Smooth muscle cell (in vitro differentiated cells): ENCODE data around the gene RIGI. TPM values are rescaled to one million over a fixed set of nuclear protein-coding genes. Genes with fewer than 3 reads are reported as not detected.

ENCODE experiments used
- DNase-seq: peaks from one replicate; lab custom pipeline; 2025; ENCODE audit not compliant: unreplicated experiment; lab: John Stamatoyannopoulos, UW
- H2AFZ ChIP-seq: fragments of 200-600 bp; sonication (generic); 2 replicates; pipeline ENCODE4 v1.6.0; 2016; ENCODE audit warnings: antibody characterized with exemption, low read depth, mild to moderate bottlenecking
- H3F3A ChIP-seq: fragments of 200-600 bp; sonication (generic); 2 replicates; pipeline ENCODE4 v1.6.0; 2017; ENCODE audit warnings: antibody characterized with exemption, low read depth
- H3K27ac ChIP-seq: fragments of 200-600 bp; sonication (generic); 2 replicates; pipeline ENCODE4 v1.5.1; 2016; ENCODE audit warnings: low read depth, mild to moderate bottlenecking
- H3K27me3 ChIP-seq: fragments of 200-600 bp; sonication (generic); 2 replicates; pipeline ENCODE4 v1.6.1; 2016; ENCODE audit warnings: low read depth, mild to moderate bottlenecking
- H3K36me3 ChIP-seq: fragments of 200-600 bp; sonication (generic); 2 replicates; pipeline ENCODE4 v1.5.1; 2016; ENCODE audit warnings: low read depth
- H3K4me1 ChIP-seq: fragments of 200-600 bp; sonication (generic); 2 replicates; pipeline ENCODE4 v1.5.1; 2016; ENCODE audit warnings: low read depth
- H3K4me2 ChIP-seq: fragments of 200-600 bp; sonication (generic); 2 replicates; pipeline ENCODE4 v1.6.0; 2016; ENCODE audit warnings: mild to moderate bottlenecking
- H3K4me3 ChIP-seq: fragments of 200-600 bp; sonication (generic); 2 replicates; pipeline ENCODE4 v1.5.1; 2016; ENCODE audit warnings: mild to moderate bottlenecking
- H3K79me2 ChIP-seq: fragments of 200-600 bp; sonication (generic); 2 replicates; pipeline ENCODE4 v1.6.0; 2016; ENCODE audit warnings: low read depth, mild to moderate bottlenecking
- H3K9ac ChIP-seq: fragments of 200-600 bp; sonication (generic); 2 replicates; pipeline ENCODE4 v1.6.0; 2016; ENCODE audit warnings: low read depth
- H3K9me3 ChIP-seq: fragments of 200-600 bp; sonication (generic); replicated peaks from 2 replicates; pipeline ENCODE4 v1.5.1; 2016; ENCODE audit warnings: low read depth
- H4K20me1 ChIP-seq: fragments of 200-600 bp; sonication (generic); 2 replicates; pipeline ENCODE4 v1.6.0; 2016; ENCODE audit warnings: low read depth
- CTCF ChIP-seq: fragments of 200-600 bp; sonication (generic); IDR thresholded peaks from 2 replicates; pipeline ENCODE4 v1.5.1; 2017; ENCODE audit warnings: borderline replicate concordance, mild to moderate bottlenecking, antibody characterized with exemption; ENCODE audit not compliant: insufficient read depth, poor library complexity, severe bottlenecking
- WGBS: methylation state at CpG from one replicate; pipeline ENCODE4 v1.1.7; 2016; ENCODE audit warnings: low lambda C conversion rate; 5-methylcytosine and 5-hydroxymethylcytosine counted together
- polyA plus RNA-seq: library from polyadenylated mRNA; unstranded; fragments of >200 nt; fragmentation: Nextera tagmentation; extraction: Ambion mirVana; gene quantifications from 2 replicates; pipeline ENCODE4 v1.2.1, GENCODE V29; 2016
- total RNA-seq: library from RNA; depleted of rRNA; stranded (reverse); fragments of >200 nt; gene quantifications from 2 replicates; pipeline ENCODE4 v1.2.3, GENCODE V29; 2014

The RIGI gene
- total and polyA plus RNA-seq, 2 experiments from 2014 or later, result 2.3 to 6.8 TPM

GRCh38 chr9:32554107-32554506 lies 28.1 kb upstream of the RIGI start:
- 83% methylated on average over 2 of the region's 2 CpGs for WGBS
- Histone ChIP-seq H3K79me2 (peaks cover 32% of the 10 kb centered on the region), H3K9ac (no peak overlapping the region), H3K36me3 (no peaks in the 10 kb centered on the region), H3K9me3 (no peaks in the 10 kb centered on the region), H2AFZ (no peak overlapping the region), H4K20me1 (peaks cover 17% of the 10 kb centered on the region), H3K27ac (peak overlapping the region; percentile 94), H3K4me2 (no peak overlapping the region), H3F3A (peaks cover 7% of the 10 kb centered on the region), H3K27me3 (no peaks in the 10 kb centered on the region), H3K4me3 (no peak overlapping the region), H3K4me1 (no peaks in the 10 kb centered on the region)
- no peak for TF ChIP-seq CTCF
- DNase-seq, result no peak

GRCh38 chr9:32552172-32552872 lies 26.3 kb upstream of the RIGI start, which contains the start of the genes SMIM27 and TOPORS:
Gene SMIM27 (plus strand): TSS chr9:32552327. CDS start chr9:32552435, 108 bp downstream.
Gene TOPORS (minus strand): TSS chr9:32552586. CDS start chr9:32552436, 150 bp downstream.
- H3K9me3 ChIP-seq, result no peaks in the 10 kb centered on the region
- peak within 1 kb of the TSS; percentile 95 for H3K4me2 ChIP-seq
- peaks cover 41% of the 10 kb centered on the region for H3K79me2 ChIP-seq
- DNase-seq, result peak; percentile 74
- peak within 1 kb of the TSS; percentile 94 for H3K9ac ChIP-seq
- WGBS, result under 1% methylated on average over 46 of the region's 46 CpGs
- H4K20me1 ChIP-seq, result peaks cover 35% of the 10 kb centered on the region
- H2AFZ ChIP-seq, result peak within 1 kb of the TSS; percentile 96
- TF ChIP-seq CTCF, result no peak
- H3K27me3 ChIP-seq, result no peaks in the 10 kb centered on the region
- peaks cover 7% of the 10 kb centered on the region for H3F3A ChIP-seq
- no peaks in the 10 kb centered on the region for H3K36me3 ChIP-seq
- no peaks in the 10 kb centered on the region for H3K4me1 ChIP-seq
- peak within 1 kb of the TSS; percentile 94 for H3K27ac ChIP-seq
- H3K4me3 ChIP-seq, result peak within 1 kb of the TSS; percentile 82

- Histone ChIP-seq H3K79me2 (peaks cover 50% of the 10 kb centered on the region), H3K4me3 (peak overlapping the region; percentile 82), H3K27me3 (no peaks in the 10 kb centered on the region), H3K36me3 (no peaks in the 10 kb centered on the region), H2AFZ (peak overlapping the region; percentile 81), H3K9ac (peak overlapping the region; percentile 94), H3K4me1 (no peaks in the 10 kb centered on the region), H3K27ac (peak overlapping the region; percentile 94), H3K9me3 (no peaks in the 10 kb centered on the region), H3F3A (peaks cover 7% of the 10 kb centered on the region), H4K20me1 (peaks cover 43% of the 10 kb centered on the region), H3K4me2 (peak overlapping the region; percentile 95)
- no peak for TF ChIP-seq CTCF
- DNase-seq, result peak; percentile 31
- under 1% methylated on average over 36 of the region's 36 CpGs for WGBS
Measured at GRCh38 chr9:32551276-32552051, 25.5 kb upstream of the RIGI start.
